PC-9 (cell line): Measurements from ENCODE around the gene ZNF784. TPM values are rescaled to one million over a fixed set of nuclear protein-coding genes. Genes with fewer than 3 reads are reported as not detected.

ENCODE experiments used
- BruUV-seq: library from RNA; stranded (reverse); fragments of 400-500 nt; replicated peaks from 2 replicates; lab custom pipeline; 2021; lab: Mats Ljungman, UMichigan
- CTCF ChIA-PET: fragments of 300-600 bp; sonication (Branson Sonifier 250); formaldehyde crosslinking; loops from one replicate; lab custom pipeline; 2022; ENCODE audit warnings: antibody characterized with exemption; lab: Charles Lee
- POLR2A ChIA-PET: fragments of 300-600 bp; sonication (Branson Sonifier 250); formaldehyde crosslinking; loops from one replicate; lab custom pipeline; 2022; ENCODE audit warnings: antibody characterized with exemption; ENCODE audit not compliant: unreplicated experiment; lab: Charles Lee
- DNase-seq, 2 experiments: peaks; one replicate each; pipeline versions ENCODE4 v3.0.0 to v3.0.0-alpha.2; 2015 to 2022; ENCODE audit warnings: mixed read lengths in 1 of 2
- H2AFZ ChIP-seq: fragments of 200-600 bp; sonication (generic); 2 replicates; pipeline ENCODE4 v1.8.1; 2017; ENCODE audit warnings: antibody characterized with exemption
- H3F3A ChIP-seq: fragments of 200-600 bp; sonication (generic); 2 replicates; pipeline ENCODE4 v1.8.1; 2017; ENCODE audit warnings: antibody characterized with exemption, mild to moderate bottlenecking, low read depth; ENCODE audit not compliant: insufficient read depth
- H3K27ac ChIP-seq: fragments of 200-600 bp; sonication (generic); 2 replicates; pipeline ENCODE4 v1.6.1; 2016; ENCODE audit warnings: mixed run types
- H3K27me3 ChIP-seq: fragments of 200-600 bp; sonication (generic); 2 replicates; pipeline ENCODE4 v1.6.1; 2016; ENCODE audit warnings: low read depth, mixed run types; ENCODE audit not compliant: insufficient read depth
- H3K36me3 ChIP-seq: fragments of 200-600 bp; sonication (generic); 2 replicates; pipeline ENCODE4 v1.6.1; 2016; ENCODE audit warnings: low read depth, mixed run types
- H3K4me1 ChIP-seq: fragments of 200-600 bp; sonication (generic); replicated peaks from 2 replicates; pipeline ENCODE4 v1.6.1; 2016; ENCODE audit warnings: mixed run types; ENCODE audit not compliant: insufficient read depth
- H3K4me2 ChIP-seq: fragments of 200-600 bp; sonication (generic); 2 replicates; pipeline ENCODE4 v1.6.1; 2017; ENCODE audit warnings: mixed run types
- H3K4me3 ChIP-seq: fragments of 200-600 bp; sonication (generic); 2 replicates; pipeline ENCODE4 v1.6.1; 2016; ENCODE audit warnings: mixed run types
- H3K79me2 ChIP-seq: fragments of 200-600 bp; sonication (generic); 2 replicates; pipeline ENCODE4 v1.6.1; 2017; ENCODE audit warnings: low read depth, mixed run types
- H3K9me2 ChIP-seq: fragments of 200-600 bp; sonication (generic); 2 replicates; pipeline ENCODE4 v1.8.1; 2017; ENCODE audit warnings: mild to moderate bottlenecking; ENCODE audit not compliant: insufficient read depth
- H3K9me3 ChIP-seq: fragments of 200-600 bp; sonication (generic); 2 replicates; pipeline ENCODE4 v1.8.1; 2016; ENCODE audit warnings: low read depth; ENCODE audit not compliant: insufficient read depth
- H4K20me1 ChIP-seq: fragments of 200-600 bp; sonication (generic); 2 replicates; pipeline ENCODE4 v1.8.1; 2017; ENCODE audit not compliant: insufficient read depth
- EZH2 ChIP-seq: fragments of 200-600 bp; sonication (generic); IDR thresholded peaks from 2 replicates; pipeline ENCODE4 v1.8.0; 2017; ENCODE audit warnings: antibody characterized with exemption, low read depth
- intact Hi-C: fragments of 100-400 bp; cut with micrococcal nuclease; formaldehyde crosslinking; loops from one replicate; pipeline ENCODE4 v1.10.0; 2022; ENCODE audit not compliant: unreplicated experiment
- total RNA-seq: library from RNA; stranded (reverse); gene quantifications from 2 replicates; pipeline ENCODE4 v1.2.3, GENCODE V29; 2021
- TF ChIP-seq, protein P1 (sequence below): fragments of 200-600 bp; sonication (generic); conservative IDR thresholded peaks from 2 replicates; pipeline ENCODE4 v1.6.1; 2017; ENCODE audit warnings: mixed run types, antibody characterized with exemption, mild to moderate bottlenecking, moderate library complexity

ZNF784 gene
- total RNA-seq, 1 experiment from 2014 or later: 5.4 TPM

- no peaks in the 10 kb centered on the region for H3K9me2 ChIP-seq
- H3K27ac ChIP-seq: no peak overlapping the region
- H3K36me3 ChIP-seq: peaks cover 54% of the 10 kb centered on the region
- H3K4me2 ChIP-seq: no peak overlapping the region
- H3K4me3 ChIP-seq: no peak overlapping the region
- DNase-seq: no peak
- no peak overlapping the region for H2AFZ ChIP-seq
- H3K4me1 ChIP-seq: peaks cover 20% of the 10 kb centered on the region
- intact Hi-C loops: no loop called here
- no TSS peak for BruUV-seq
- POLR2A ChIA-PET: no interaction called here
- CTCF ChIA-PET: no interaction called here
- no peaks in the 10 kb centered on the region for H3K9me3 ChIP-seq
- peaks cover 95% of the 10 kb centered on the region for H4K20me1 ChIP-seq
- H3K27me3 ChIP-seq: no peaks in the 10 kb centered on the region
- TF ChIP-seq, protein P1, sequence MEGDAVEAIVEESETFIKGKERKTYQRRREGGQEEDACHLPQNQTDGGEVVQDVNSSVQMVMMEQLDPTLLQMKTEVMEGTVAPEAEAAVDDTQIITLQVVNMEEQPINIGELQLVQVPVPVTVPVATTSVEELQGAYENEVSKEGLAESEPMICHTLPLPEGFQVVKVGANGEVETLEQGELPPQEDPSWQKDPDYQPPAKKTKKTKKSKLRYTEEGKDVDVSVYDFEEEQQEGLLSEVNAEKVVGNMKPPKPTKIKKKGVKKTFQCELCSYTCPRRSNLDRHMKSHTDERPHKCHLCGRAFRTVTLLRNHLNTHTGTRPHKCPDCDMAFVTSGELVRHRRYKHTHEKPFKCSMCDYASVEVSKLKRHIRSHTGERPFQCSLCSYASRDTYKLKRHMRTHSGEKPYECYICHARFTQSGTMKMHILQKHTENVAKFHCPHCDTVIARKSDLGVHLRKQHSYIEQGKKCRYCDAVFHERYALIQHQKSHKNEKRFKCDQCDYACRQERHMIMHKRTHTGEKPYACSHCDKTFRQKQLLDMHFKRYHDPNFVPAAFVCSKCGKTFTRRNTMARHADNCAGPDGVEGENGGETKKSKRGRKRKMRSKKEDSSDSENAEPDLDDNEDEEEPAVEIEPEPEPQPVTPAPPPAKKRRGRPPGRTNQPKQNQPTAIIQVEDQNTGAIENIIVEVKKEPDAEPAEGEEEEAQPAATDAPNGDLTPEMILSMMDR: no peak
- TF ChIP-seq EZH2: no peak
- H3F3A ChIP-seq: peaks cover 41% of the 10 kb centered on the region
- H3K79me2 ChIP-seq: peaks cover 98% of the 10 kb centered on the region
Measured at GRCh38 chr19:55660404-55660803, 36.0 kb upstream of the ZNF784 start.

- peaks cover 45% of the 10 kb centered on the region for H3F3A ChIP-seq
- peaks cover 93% of the 10 kb centered on the region for H4K20me1 ChIP-seq
- intact Hi-C loops: no loop called here
- peaks cover 99% of the 10 kb centered on the region for H3K79me2 ChIP-seq
- no peaks in the 10 kb centered on the region for H3K9me2 ChIP-seq
- CTCF ChIA-PET: no interaction called here
- no peak overlapping the region for H2AFZ ChIP-seq
- no peaks in the 10 kb centered on the region for H3K27me3 ChIP-seq
- no peak overlapping the region for H3K4me2 ChIP-seq
- H3K4me3 ChIP-seq: no peak overlapping the region
- H3K4me1 ChIP-seq: peaks cover 20% of the 10 kb centered on the region
- TF ChIP-seq, protein P1: no peak
- no peak for TF ChIP-seq EZH2
- H3K36me3 ChIP-seq: peaks cover 54% of the 10 kb centered on the region
- H3K9me3 ChIP-seq: no peaks in the 10 kb centered on the region
- POLR2A ChIA-PET: interaction anchor here (0.6 kb wide), 1 partner anchor 198 kb away, joined by 5 read pairs; no protein-coding TSS in a partner anchor
- BruUV-seq: no TSS peak
- DNase-seq: no peak
- H3K27ac ChIP-seq: no peak overlapping the region
Measured at GRCh38 chr19:55659822-55660221, 35.5 kb upstream of the ZNF784 start.

- Histone ChIP-seq H2AFZ (no peak overlapping the region), H3K4me1 (peaks cover 20% of the 10 kb centered on the region), H3K9me2 (no peaks in the 10 kb centered on the region), H3K9me3 (no peaks in the 10 kb centered on the region), H3K4me2 (no peak overlapping the region), H3K79me2 (peaks cover 91% of the 10 kb centered on the region), H3K27ac (no peak overlapping the region), H3K4me3 (no peak overlapping the region), H3K36me3 (peaks cover 50% of the 10 kb centered on the region), H3F3A (peaks cover 36% of the 10 kb centered on the region), H3K27me3 (no peaks in the 10 kb centered on the region), H4K20me1 (peaks cover 85% of the 10 kb centered on the region)
- DNase-seq: no peak
- BruUV-seq: no TSS peak
- intact Hi-C loops: no loop called here
- TF ChIP-seq, protein P1: no peak
- no peak for TF ChIP-seq EZH2
- ChIA-PET POLR2A (no interaction called here), CTCF (no interaction called here)
Measured at GRCh38 chr19:55658846-55659459, 34.6 kb upstream of the ZNF784 start.
